HG03108 (cell line): ENCODE measurements around the gene TMEM130.
"Not testable (repeated sequence)": the region's sequence is repeated elsewhere in the genome, so short reads cannot be mapped to it uniquely, and the experiment has no call there.

Experiments
- ATAC-seq: cut with Tn5 transposase; IDR thresholded peaks from one replicate; pipeline ENCODE4 v1.9.1; 2021; ENCODE audit warnings: moderate library complexity; ENCODE audit not compliant: unreplicated experiment

TMEM130 gene

DNA sequence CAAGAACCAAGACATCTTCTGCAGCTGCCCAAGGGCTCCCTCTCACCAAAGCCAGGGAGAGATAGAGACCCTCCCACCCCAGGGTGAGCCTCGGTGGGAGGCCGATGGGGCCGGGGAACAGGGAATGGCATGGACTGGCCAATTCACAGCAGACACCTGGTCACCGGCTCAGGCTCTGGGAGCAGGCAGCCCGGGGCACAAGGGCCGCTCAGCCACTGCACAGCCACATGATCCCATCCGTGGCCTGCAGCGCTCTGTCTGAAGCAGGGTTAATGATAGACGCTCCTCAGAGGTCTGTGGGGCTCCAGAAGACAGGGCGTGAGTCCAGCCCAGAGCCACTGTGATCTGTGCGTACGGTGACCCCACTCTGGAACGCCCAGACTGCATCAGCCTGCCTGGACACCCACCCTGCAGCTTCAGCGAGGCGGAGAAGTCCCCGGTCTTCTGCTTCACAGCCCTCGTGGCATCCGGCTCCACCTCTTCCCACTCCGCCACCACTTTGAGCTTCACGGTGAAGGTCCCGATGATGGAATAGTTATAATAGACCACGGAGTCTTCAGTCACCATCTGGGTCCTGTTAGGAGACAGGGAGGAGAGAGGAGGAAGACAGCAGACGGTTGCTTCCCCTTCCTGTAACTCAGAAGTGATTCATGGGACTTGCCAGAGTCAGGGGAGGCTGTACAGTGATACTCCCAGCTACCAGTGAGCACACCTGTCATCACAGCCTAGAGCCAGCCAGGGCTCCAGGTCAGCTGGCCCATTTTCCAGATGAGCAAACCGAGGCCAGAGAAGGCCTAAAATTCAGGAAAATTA is 14.0 kb downstream of the TMEM130 start:
- no peak for ATAC-seq

- ATAC-seq, result no peak
These were observed 17.0 kb downstream of the TMEM130 start for GRCh38 chr7:98852826-98853225.

GRCh38 chr7:98848918-98849317 is 20.9 kb downstream of the TMEM130 start:
- ATAC-seq, result no peak

- not testable (repeated sequence) for ATAC-seq
These were observed 27.3 kb downstream of the TMEM130 start for GRCh38 chr7:98842552-98842951.

GRCh38 chr7:98841179-98841997 is 28.4 kb downstream of the TMEM130 start:
- ATAC-seq, result no peak

DNA sequence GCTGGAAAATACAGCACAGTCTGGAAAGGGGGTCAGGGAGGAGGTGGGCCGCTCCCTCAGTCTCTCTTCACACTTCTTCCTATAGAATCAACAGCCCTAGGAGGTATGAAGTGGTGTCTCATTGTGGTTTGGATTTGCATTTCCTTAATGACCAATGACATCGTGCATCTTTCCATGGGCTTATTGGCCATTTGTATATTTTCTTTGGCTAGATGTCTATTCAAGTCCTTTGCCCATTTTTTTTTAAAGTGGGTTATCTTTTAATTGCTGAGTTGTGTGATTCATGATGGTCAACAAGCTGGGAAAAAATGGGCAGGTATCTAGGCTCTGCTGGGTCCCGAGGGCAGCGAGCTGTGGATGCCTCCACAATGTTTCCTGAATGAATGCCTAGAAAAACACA is 29.1 kb downstream of the TMEM130 start:
- no peak for ATAC-seq

- no peak for ATAC-seq
These were observed 29.7 kb downstream of the TMEM130 start for GRCh38 chr7:98840096-98840495.

- ATAC-seq, result no peak
These were observed 32.2 kb downstream of the TMEM130 start for GRCh38 chr7:98837630-98837972.

- no peak for ATAC-seq
These were observed 32.8 kb downstream of the TMEM130 start for GRCh38 chr7:98836811-98837629.

GRCh38 chr7:98834949-98835348 is 34.9 kb downstream of the TMEM130 start:
- ATAC-seq, result no peak

GRCh38 chr7:98833022-98833421 is 36.8 kb downstream of the TMEM130 start:
- ATAC-seq, result no peak

- ATAC-seq, result no peak
These were observed 38.1 kb downstream of the TMEM130 start for GRCh38 chr7:98831641-98832221.

GRCh38 chr7:98830972-98831548 is 38.8 kb downstream of the TMEM130 start:
- no peak for ATAC-seq

DNA sequence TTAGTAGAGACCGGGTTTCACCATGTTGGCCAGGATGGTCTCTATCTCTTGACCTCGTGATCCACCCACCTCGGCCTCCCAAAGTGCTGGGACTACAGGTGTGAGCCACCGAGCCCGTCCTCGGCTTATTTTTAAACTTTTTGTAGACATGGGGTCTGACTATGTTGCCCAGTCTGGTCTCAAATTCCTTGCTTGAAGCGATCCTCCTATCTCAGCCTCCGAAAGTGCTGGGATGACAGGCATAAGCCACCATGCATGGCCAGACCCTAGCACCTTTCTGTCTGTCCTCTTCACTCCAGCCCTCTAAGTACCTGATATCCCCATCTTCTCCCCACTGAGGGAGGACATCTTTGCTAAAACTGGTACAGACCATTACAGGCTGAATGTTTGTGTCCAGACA is 41.4 kb downstream of the TMEM130 start:
- no peak for ATAC-seq

DNA sequence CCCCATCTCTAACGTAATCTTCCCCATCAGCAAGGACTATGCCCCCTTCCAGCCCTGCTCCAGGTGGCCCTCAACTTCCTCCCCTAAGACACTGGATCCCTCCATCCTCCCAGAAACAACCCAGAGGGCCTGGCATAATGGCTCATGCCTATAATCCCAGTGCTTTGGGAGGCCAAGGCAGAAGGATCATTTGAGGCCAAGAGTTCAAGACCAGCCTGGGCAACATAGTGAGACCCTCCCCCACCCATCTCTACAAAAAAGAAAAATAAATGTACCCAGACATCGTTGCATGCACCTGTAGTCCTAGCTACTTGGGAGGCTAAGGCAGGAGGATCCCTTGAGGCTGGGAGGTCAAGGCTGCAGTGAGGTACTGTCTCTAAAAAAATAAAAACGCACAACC is 42.6 kb downstream of the TMEM130 start:
- no peak for ATAC-seq

DNA sequence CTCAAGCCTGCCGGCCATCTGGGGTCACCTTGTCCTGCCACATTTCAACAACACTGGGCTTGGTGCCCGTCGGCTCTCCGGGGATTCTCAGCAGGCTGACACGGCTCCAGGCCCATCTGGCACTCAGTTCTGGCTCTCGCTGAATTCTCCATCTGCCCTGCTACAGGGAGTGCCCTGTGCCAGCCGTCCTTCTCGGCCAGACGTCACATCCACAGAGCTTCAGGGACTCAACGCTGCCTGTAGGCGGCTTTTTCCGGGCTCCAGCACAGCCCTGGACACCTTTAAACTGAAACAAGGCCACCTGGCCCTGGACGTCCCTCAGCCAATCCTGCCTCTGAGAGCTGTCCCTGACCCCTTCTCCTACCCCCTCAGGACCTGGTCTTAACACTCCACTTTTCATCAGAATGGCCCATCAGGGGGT is 43.0 kb downstream of the TMEM130 start:
- ATAC-seq, result no peak

GRCh38 chr7:98826387-98826786 is 43.4 kb downstream of the TMEM130 start:
- ATAC-seq, result no peak

- no peak for ATAC-seq
These were observed 46.6 kb downstream of the TMEM130 start for GRCh38 chr7:98823226-98823625.

DNA sequence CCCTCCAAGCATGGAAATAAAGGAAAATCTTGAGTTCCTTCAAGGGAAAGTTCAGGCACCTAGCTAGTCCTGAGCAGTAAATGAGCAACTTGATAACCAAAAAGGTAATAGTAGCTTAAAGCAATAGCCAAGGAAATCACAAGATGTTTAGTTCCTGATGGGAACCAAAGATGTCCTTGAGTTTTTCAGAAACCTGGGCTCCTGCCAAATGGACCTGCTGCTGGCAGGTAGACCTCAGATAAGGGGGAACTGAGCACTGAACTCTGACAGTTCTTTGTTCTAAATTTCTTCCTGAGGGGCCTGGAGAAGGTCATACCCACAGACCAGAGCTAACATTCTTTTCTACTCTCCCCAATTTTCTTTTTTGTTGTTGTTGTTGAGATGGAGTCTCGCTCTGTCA is 48.5 kb downstream of the TMEM130 start:
- ATAC-seq, result no peak

DNA sequence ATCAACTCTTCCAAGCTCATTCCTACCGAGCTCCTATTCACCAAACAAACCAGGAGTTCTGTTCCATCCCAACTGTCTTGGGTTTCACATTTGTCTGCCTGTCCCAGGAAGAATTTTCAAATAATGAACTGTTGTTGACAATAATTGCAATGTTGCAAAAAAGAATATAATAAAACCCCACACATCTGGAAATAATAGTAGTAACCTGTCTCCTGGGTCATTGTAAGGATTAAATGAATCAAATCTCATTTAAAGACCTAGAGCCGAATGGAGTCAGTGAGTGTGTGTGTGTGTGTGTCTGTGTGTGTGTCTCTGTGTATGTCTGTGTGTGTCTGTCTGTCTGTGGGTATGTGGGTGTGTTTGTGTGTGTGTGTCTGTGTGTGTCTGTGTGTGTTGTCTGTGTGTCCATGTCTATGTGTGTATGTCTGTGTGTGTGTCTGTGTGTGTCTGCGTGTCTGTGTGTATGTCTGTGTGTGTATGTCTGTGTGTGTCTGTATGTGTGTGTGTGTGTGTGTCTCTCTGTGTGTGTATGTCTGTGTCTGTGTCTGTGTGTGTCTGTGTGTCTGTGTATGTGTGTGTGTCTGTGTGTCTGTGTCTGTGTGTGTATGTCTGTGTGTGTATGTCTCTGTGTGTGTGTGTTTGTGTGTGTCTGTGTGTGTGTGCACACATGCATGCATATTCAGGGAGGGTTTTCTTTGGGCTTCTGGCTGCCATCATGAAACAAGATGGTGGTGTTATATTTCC is 52.7 kb downstream of the TMEM130 start:
- ATAC-seq, result no peak
